Measurements from ENCODE around the gene R3HDM1.
"Not testable (repeated sequence)": the region's sequence is repeated elsewhere in the genome, so short reads cannot be mapped to it uniquely, and the experiment has no call there.

R3HDM1 gene

DNA sequence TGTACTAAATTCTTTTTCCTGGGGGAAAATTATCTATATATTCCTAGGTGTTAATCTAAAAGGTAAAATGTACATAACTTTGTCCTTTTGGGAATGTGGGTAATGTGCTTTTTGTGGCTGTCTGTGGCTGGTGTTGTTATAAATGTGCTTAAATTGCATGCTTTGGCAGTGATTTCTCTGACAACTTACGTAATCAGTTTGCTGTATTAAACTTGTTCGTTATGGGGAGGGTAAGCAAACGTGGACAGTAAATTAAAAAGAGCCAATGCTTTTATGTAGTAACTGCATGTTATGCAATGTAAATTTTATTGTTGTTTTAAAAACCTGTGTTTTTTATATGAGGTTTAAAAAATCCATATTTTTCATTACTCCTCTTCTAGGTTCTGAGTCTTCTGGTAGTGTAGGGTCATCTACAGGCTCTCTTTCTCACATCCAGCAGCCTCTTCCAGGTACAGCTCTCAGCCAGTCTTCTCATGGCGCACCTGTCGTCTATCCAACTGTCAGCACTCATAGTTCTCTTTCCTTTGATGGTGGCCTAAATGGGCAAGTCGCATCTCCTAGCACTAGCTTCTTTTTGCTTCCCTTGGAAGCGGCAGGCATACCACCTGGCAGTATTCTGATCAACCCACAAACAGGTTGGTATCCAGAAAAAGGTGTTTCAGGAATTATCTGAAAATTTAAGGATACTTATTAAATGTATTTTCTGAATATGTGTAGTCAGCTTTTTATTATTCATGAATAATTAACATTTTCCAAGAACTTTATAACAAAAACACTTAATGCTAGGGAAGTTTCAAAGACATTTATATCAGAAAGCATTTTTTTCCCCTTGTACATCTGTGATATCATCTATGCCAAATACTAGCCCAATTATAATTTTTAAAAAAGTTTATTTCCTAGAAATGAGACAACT lies 110.1 kb downstream of the R3HDM1 start:
- DNase-seq (ENCODE audit: low spot score), result no peak

DNA sequence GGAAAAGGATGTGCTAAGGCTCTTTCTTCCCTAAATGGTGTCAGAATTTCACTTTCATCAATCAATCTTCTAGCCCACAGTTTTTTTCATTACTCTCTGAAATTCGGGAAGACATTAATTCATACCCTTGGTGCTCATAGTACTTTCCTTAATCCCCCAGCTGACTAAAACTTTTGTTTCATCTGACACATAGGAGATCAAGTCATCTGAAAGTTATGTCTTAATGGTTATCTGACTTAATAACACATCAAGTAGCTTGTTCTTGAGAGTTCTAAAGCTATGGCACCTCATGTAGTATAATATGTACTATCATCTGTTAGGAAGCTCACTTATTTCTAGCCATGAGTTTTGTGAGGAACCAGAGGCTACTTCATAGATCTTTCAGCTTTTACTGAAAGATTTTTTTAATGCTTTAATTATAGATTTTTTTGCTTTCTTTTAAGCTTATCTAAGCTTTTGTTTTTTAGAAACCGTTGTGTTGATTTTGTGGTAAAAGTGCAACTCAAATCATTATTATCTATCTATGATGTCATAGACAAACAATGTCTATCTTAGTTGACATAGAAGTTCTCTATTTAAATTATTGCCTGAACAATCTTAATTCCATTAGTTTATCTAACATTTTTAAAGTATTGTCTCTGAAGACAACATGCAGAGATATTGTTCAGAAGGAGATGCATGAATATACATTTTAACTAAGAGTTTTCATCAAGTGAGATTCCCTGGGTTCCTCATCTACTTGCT lies 116.7 kb downstream of the R3HDM1 start:
- no peak for DNase-seq (ENCODE audit: low spot score)

DNA sequence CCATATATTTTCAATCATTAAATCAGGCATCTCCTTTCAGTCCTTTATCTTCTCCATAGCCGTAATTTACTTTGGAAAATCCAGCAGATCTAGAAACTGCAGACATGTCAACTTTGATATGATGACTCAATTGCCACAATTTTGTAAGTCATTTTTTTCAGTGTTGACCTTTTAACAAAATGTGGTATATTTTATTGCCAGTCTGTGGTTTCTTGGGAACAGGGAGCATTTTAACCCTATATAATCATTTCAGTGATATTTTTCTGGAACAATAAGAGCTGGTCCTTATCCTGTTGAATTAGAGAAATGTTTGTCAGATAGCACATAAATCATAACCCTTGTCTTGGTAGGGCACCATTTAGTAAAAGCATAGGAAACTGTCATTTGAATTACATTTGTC lies 119.4 kb downstream of the R3HDM1 start:
- no peak for DNase-seq (ENCODE audit: low spot score)

DNA sequence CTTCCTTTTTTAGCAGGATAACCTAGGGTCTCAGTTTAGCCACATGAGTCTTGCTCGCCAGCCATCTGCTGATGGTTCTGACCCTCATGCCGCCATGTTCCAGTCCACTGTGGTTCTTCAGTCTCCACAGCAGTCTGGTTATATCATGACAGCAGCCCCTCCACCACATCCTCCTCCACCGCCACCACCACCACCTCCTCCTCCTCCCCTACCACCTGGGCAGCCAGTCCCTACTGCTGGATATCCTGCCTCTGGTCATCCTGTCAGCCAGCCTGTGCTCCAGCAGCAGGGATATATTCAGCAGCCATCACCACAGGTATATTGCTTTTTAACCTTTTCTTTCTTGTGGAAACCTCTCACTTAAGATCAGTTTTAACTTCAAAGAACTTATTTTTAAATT lies 120.4 kb downstream of the R3HDM1 start:
- DNase-seq (ENCODE audit: low spot score), result no peak

DNA sequence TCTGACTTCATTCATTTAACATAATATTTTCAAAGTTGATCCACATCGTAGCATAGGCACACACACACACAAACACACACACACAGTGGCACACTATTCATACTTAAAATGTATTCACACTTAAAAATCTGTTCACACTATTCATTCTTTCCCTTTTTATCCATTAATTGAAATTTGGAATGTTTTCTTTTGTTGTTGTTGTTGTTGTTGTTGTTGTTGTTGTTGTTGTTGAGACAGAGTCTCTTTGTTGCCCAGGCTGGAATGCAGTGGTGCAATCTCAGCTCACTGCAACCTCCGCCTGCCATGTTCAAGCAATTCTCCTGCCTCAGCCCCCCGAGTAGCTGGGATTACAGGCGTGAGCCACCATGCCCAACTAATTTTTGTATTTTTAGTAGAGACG lies 123.0 kb downstream of the R3HDM1 start:
- not testable (repeated sequence) for DNase-seq (ENCODE audit: low spot score)

DNA sequence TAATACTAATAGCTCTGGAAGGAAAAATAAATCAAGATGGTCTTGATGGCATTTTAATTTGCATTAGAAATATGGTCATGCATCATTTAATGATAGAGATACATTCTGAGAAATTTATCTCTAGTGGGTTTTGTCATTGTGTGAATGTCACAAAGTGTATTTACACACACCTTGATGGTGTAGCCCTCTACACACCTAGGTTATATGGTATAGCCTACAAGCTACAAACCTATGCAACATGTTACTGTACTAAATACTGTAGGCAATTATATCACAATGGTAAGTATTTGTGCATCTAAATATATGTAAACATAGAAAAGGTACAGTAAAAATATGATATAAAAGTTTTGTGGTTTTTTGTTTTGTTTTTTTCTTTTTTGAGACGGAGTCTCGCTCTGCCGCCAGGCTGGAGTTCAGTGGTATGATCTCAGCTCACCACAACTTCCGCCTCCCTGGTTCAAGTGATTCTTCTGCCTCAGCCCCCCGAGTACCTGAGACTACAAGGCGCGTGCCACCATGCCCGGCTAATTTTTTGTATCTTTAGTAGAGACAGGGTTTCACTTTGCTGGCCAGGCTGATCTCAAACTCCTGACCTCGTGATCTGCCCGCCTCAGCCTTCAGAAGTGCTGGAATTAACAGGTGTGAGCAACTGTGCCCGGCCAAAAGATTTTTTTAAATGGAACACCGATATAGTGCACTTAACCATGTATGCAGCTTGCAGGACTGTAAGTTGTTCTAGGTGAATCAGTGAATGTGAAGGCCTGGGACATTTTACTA lies 126.7 kb downstream of the R3HDM1 start:
- DNase-seq (ENCODE audit: low spot score), result no peak

DNA sequence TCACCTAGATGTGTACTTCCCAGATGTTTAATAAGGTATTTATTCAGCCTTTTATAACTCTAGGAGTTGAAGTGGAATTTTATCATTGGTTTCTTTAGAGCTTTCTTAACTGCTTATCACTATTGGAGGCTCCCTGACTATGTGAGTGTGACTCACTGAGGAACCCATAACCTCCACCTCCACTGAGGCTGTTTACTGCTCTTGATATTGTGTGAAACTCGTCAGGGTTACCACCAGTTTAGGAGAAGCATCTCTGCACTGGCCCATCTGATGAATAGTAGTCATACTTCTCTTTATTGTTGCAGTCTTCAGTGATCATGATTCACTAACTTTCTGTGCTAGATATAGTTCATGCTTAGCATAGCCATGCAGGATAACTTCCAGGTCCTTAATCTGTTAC lies 130.8 kb downstream of the R3HDM1 start:
- DNase-seq (ENCODE audit: low spot score), result no peak

DNA sequence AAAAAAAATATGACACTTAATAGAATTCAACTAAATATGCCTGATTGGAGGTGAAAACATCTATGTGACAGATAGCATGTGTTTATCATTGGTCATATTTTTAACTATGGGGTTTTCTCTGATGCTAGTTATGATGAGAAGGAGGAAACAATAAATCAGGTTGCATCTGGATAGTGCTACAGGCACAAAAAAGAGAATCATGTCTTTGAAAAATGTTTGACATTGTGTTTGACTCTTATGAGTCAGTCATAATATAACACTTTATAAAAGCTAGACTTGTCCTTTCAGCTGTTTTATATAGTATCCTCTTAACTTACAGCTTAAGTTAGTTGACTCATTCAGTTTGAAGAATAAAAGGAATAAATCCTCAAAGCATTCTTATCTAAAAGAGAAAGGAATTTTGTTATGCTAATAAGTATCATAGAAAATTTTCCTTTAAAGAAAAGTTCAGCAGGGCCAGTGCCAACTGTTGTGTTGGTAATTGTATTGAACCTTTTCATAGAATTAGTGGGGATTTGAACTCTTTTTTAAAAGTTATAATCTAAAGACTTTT lies 131.9 kb downstream of the R3HDM1 start:
- DNase-seq (ENCODE audit: low spot score), result no peak

DNA sequence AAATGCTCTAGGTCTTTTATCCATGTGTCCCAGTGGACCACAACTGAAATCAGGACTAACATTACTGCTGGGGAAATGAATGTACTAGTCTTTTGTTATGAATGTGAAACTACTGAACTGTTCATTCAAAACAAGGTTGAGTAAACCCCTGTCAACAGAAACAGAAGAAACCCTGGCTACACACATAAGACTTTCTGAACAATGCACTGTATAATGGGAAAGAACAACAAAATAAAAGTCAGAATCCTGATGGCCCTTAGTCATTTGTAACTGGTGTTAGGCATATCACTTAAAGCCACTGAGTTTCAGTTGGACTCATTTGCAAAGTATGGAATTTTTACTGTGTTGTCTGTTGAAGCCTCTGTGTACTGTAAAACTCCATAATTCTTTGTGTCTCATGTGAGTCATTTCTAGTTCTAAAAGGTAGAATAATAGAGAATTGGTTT lies 133.4 kb downstream of the R3HDM1 start:
- DNase-seq (ENCODE audit: low spot score), result no peak

DNA sequence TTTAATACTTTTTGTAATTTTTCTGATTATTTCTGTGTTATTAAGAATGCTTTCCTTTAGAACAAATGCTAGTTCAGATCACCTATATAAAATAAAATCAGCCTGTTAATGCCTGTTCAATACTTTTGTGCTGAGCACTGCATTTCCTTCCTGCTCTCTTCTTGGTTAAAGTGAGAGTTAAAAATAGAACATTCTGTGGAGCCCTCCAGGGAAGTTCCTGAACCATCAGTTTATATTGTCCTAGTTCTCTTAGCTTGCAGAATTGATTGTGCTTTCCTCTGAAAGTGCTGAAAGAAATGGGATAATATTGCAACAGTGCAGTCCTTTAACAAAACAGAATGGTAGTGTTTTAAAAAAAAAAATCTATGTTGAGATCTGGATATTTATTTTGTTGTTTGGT lies 135.8 kb downstream of the R3HDM1 start:
- peak; percentile 27 for DNase-seq (ENCODE audit: low spot score)

DNA sequence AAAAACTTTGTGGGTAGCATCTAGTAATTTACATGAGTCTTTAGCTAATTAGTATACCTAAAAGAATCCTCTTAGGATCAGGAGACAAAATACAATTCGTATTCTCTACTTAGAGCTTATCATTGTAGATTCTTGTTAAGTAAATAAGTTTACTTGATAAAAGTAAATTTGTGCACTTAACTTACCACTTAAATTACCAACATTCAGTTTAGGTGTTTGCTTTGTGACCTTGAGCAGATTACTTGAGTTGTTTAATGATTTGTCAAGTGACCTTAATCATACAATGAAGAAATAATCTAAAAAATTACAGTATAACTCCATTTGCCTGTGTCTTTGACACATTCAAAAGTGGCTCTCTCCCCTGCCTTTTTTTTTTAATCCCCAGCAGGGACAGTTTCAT lies 143.2 kb downstream of the R3HDM1 start:
- DNase-seq (ENCODE audit: low spot score), result no peak

DNA sequence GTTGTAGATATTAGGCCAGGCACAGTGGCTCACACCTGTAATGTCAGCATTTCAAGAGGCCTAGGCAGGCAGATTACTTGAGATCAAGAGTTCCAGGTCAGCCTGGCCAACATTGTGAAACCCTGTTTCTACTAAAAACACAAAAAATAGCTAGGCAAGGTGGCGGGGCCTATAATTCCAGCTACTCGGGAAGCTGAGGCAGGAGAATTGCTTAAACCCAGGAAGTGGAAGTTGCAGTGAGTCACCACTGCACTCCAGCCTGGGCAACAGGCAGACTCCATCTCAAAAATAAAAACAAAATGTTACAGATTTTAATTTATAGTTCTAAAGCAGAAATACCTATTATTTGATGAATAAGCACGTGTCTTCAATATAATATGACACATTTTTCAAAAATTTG lies 144.7 kb downstream of the R3HDM1 start:
- no peak for DNase-seq (ENCODE audit: low spot score)

DNA sequence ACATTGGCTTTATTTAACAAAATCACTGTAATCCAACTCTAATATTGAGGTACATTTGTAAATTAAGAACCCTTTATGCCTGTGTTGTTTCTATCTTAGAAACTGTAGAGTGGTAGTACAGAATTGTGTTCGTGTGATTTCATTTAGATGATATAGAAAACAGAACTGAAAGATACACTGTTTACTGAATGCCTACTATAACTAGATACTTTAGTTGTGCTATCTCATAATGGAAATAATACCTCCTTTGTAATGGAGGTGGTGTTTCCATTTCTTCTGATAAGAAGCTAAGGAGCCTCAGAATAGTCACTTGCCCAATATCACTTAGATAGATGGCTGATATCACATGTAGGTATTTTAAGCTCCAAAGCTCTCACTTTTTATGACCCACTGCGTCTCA lies 147.8 kb downstream of the R3HDM1 start:
- DNase-seq (ENCODE audit: low spot score), result no peak

DNA sequence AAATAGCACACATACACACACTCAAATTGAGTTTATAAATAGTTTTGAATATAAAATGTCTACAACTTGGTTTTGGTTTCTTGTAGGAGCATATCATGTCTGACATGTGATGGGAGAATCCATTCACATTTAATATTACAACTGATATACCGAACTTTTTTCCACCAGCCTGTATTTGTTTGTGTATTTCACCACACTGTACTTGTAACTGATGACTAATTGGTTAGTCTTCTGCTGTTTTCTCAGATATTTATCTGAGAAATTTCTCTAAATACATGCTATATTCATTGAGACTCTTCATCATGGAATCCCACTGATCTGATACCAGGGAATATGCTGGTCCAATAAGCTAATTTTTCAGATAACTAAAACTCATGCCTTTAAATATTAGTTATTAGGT lies 154.1 kb downstream of the R3HDM1 start:
- no peak for DNase-seq (ENCODE audit: low spot score)

DNA sequence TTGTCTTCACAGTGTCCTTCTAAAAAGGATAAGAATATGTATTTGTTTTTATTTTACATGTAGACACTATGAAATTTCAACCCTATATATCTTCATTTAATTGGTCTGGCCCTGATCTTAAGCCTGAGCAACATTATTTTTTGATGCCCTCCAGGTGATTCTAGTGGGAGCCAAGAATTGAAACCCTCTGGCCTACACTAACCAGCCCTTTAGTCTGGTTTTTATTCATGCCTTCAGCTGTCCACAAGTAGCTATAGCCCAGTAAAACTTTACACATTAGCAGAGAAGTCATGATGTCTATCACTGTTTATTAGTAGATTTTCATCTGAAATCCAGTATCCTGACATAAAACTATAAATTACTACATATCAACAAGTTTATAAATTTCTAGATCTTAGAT lies 157.7 kb downstream of the R3HDM1 start:
- DNase-seq (ENCODE audit: low spot score), result no peak

DNA sequence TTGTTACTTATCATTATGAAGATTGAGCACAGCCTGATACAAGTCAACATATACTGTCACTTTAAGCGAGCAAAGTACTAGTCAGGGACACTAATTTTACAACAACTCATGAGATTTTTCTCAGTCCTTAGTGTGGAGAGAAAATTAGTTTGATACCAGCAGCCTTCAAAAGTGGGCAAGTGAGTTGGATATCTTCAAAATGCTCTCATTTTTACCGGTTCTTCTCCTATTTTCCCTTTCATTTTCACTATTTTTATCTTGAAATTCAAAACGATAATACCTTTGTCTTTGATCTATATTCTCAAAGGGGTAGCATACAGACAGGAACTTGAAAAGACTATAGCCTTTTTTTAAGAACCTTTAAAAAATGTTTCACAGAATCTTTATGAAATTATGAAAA lies 158.4 kb downstream of the R3HDM1 start:
- no peak for DNase-seq (ENCODE audit: low spot score)

DNA sequence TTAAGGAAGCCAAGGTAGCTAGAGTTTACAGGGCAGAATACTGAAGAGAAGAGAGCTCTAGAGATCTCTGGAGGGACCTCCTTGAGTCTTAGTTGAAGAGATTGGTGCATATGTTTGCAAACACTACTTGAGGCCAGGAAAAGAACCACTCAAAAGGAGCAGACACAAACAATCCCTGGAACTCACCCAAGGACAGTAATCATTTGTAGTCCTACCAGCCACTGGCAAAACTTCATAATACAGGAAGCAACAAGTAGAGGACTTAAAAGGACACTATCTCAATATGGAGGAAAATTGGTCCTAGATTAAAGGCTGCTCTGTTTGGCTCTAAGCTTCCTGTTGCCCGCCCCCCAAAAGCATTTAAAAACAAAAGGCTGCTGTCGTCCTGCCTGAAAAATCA lies 163.4 kb downstream of the R3HDM1 start:
- peak; percentile 26 for DNase-seq (ENCODE audit: low spot score)

DNA sequence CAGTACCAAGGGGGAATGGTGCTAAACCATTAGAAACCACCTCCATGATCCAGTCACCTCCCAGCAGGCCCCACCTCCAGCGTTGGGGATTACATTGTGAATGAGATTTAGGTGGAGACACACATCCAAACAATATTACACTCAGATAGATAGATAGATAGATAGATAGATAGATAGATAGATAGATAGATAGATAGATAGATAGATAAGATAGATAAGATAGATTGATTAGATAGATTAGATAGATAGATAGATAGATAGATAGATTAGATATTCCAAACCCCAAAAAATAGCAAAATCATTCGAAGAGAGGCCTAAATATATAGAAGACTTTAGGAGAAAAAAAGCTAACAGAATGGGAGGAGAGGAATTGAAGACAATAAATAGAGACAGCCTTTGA lies 167.6 kb downstream of the R3HDM1 start:
- no peak for DNase-seq (ENCODE audit: low spot score)

DNA sequence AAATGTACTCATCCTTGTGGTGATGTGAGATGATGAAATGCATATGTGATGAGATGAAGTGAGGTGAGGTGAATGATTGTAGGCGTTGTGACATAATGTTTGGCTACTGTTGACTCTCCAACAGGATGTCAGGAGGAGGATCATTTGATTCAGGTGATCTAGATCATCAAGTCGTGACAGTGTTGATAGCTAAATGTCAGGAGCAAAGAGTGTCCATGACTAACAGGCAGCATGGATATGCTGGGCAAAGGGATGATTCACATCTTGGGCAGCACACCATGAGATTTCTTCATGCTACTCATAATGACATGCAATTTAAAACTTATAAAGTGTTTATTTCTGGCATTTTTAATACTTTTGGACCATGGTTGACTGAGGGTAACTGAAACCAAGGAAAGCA lies 170.2 kb downstream of the R3HDM1 start:
- no peak for DNase-seq (ENCODE audit: low spot score)

DNA sequence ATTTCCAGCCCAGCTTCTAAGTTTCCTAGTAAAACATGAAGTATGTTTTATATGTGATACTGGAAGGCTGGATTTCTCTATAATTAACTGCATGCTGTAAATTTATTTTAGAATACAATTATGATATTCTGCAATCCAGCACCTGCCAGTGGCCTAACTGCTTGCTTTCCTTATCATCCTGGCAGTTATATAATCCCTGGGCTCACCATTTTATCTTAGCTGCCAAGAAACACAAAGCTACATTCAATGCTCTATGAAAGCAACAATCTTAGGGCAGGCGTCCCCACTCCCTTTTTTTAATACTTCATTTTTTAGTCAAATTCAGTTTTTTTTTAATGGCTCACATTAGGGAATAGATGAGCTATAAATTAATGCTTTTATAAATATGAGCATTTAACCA lies 172.0 kb downstream of the R3HDM1 start:
- no peak for DNase-seq (ENCODE audit: low spot score)

DNA sequence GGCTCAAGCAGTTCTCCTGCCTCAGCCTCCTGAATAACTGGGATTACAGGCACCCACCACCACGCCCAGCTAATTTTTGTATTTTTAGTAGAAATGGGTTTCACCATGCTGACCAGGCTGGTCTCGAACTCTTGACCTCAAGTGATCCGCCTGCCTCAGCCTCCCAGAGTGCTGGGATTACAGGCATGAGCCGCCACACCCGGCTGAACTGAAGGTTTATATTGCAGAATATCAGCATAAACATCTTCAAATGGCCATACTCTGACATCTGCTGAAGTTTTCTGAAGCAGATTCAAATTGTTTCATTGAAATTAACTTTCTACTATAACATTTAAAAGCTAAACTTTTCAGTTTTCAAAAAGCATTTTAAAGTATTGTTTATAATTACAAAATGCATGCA lies 172.8 kb downstream of the R3HDM1 start:
- not testable (repeated sequence) for DNase-seq (ENCODE audit: low spot score)

DNA sequence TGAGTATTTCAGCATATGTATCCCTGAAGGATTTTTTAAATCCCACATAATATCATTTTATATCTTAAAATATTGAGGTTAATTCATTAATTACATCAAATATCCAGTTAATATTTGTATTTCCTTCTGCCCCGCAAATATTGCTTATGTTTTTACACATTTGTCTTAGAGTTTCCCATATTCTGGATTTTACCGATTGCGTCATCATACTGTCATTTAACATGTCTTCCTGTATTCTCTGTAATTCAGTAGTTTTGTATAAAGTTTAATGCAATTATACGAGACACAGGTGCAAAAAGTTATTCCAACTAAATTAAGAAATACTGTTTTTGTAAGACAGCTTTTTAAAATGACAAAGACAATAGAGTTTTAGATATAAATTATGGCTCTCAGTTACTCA lies 176.9 kb downstream of the R3HDM1 start:
- DNase-seq (ENCODE audit: low spot score), result no peak

Measured in pons (tissue), 1 donor.